SH-SY5Y (cell line): ENCODE measurements around the gene CNTN5.

ENCODE experiments used
- GATA2 ChIP-seq: IDR thresholded peaks from 2 replicates; pipeline ENCODE4 v1.6.1; 2011; ENCODE audit warnings: mild to moderate bottlenecking, low read depth, low read length
- GATA3 ChIP-seq: IDR thresholded peaks from 2 replicates; pipeline ENCODE4 v1.6.1; 2011; ENCODE audit warnings: low read depth, mild to moderate bottlenecking, low read length, moderate library complexity

The CNTN5 gene

DNA sequence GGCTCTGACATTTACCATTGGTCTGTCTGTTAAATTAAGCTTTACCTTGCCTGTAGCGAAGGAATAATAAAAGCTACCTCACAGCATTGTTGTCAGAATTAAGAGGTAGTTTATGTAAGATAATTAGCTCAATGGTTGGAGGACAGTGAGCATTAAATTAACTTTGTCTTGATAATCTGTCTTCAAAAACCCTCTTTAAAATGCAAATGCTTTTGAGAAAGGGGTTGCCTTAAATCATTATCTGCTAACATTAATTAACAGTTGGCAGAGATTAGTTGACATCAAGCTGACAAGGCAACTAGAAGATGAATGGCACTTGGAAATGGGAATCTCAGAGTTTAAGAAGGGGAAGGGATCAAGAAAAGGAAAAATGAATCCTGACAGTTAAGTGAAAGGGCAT is 905.2 kb downstream of the CNTN5 start:
- TF ChIP-seq GATA2 (no peak), GATA3 (no peak)

DNA sequence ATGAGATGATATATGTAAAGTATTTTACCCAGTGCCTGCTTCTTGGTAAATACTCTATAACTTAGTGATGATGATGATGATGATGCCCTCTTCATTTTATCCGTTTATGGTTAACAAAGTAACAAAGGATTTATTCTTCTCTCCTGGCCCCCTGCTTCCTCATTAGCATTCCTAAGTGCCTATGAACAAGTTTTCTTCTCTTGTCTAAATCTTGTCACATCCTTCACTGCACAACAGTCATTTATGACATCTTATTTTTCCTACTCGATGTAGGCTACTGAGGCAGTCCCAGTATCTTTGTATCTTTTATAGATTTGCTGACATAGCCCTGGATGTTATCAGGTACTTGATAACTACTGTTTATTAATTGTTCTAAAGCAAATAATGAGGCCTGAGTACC is 911.9 kb downstream of the CNTN5 start:
- TF ChIP-seq GATA3 (no peak), GATA2 (no peak)

DNA sequence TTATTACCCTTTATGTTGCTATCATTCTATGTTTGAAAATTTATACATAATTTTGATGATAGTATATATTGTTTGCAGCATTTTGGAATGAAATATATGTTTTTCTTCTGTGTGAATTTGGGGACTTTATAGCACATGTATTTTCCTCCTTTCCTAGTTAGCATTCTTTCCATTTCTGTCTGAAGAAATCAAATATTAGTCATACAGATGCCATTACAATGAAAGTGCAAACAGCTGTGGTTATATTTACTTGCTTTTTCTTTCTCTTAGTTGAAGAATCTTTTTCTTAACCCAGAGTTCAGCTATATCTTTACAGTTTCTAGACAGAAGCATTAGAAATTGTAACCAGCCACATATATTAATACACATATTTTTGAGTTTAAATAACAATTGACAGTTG is 913.3 kb downstream of the CNTN5 start:
- TF ChIP-seq GATA2: no peak

DNA sequence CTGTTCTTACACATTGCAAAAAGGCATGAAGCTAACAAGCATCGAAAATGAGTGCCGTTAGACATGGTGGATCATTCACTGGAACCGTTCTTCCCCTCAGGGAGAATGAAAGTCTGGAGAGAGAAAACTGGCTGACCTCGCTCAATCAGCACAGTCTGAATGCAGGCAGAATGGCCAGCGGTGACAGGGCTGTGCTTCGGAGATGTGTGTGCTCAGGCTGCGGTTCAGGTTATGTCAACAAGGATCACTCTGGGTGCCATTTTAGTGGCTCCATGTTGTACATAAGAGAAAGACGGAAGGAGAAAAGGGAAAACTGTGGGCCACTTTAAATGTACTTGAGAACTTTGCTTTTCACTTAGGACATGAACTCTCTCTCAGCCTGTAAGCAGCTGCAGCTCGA is 916.6 kb downstream of the CNTN5 start:
- TF ChIP-seq GATA3 (no peak), GATA2 (no peak)

DNA sequence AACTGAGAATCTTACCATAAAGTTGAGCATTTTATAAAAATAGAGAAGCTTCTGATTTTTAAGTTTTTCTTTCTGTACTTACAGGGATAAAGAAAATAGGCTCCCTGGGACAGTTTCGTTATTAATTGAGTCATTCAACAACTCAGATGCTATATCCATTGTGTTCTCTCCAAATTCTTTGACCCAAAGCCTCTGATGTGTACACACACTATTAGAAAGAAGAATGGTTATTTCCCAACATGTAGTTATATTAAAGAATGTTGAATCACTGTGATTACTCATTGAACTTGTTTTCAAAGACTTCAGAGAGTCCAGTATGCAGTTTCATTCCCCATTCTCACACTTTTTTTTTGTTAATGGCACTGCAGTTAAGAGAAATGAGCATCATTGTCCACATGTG is 932.1 kb downstream of the CNTN5 start:
- TF ChIP-seq GATA3: no peak
- no peak for TF ChIP-seq GATA2

DNA sequence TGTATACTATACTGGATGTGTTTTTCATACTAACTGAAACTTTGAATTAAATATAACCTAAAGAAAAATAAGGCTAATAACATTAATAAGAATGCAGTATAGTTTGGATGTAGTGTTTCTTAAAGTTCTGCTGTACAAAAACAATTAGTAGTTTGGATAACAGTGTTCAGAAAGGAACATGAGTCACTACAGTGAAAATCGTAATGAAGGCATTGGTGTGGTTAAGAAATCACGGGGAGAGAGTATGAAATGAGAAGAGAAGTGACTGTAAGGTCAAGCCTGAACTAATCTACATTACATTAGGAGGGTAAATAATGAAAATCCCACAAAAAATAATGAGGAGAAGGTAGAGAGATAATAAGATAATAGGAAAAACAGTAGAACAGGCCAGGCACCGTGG is 939.8 kb downstream of the CNTN5 start:
- TF ChIP-seq GATA3: no peak
- no peak for TF ChIP-seq GATA2

DNA sequence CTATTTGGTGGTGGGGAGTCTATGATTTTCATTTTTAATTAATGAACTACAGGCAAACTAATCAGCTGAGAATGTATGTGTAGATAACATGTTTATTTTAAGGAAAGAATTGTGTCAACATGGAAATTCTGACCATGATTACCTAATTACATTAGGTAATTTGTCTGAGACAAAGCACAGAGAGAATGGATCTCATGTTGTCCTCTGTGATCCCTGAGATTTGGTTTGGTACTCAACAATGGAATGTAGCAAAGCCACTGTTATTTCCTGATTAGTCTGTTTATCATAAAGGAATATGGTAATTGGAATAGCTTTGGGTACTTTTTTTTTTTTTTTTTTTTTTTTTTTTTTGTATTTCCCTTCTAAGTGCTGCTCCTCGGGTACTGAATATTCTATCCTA is 947.6 kb downstream of the CNTN5 start:
- no peak for TF ChIP-seq GATA3
- no peak for TF ChIP-seq GATA2

DNA sequence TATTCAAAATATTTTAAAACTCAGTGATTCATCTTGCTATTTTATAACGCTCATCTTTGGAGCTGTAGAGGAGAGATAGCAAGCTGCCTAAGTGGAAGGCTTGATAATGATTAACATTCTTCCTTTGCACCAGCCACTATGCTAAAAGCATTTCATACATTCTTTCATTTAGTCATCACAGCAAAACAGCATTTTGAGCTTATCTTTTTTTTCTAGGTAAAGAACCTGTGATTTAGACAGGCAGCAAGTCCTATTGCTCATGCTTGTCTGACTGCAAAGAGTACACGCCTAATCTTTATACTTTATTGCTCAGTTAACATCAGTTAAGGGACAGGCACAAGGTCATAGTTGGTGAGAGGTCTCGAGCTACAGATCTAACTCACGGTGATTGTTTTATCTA is 953.2 kb downstream of the CNTN5 start:
- no peak for TF ChIP-seq GATA2
- TF ChIP-seq GATA3: no peak

DNA sequence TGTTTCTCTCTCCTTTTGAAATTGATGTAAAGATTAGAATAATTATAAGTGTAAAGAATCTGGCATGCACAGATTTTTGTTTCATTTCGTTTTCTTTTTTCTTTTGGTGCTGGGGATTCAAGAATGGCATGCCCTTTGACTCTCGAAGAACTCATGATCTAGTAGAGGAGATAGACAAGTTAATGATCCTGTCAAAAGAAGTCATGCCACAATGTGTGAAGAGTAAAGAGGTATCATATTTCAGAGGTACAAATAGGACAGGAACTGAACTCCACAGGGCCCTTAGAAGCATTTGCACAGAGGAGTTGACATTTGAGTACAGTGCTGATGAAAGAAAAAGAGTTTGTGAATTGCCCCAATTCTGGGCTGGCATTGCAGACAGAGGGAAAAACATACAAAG is 958.3 kb downstream of the CNTN5 start:
- TF ChIP-seq GATA2 (no peak), GATA3 (no peak)

DNA sequence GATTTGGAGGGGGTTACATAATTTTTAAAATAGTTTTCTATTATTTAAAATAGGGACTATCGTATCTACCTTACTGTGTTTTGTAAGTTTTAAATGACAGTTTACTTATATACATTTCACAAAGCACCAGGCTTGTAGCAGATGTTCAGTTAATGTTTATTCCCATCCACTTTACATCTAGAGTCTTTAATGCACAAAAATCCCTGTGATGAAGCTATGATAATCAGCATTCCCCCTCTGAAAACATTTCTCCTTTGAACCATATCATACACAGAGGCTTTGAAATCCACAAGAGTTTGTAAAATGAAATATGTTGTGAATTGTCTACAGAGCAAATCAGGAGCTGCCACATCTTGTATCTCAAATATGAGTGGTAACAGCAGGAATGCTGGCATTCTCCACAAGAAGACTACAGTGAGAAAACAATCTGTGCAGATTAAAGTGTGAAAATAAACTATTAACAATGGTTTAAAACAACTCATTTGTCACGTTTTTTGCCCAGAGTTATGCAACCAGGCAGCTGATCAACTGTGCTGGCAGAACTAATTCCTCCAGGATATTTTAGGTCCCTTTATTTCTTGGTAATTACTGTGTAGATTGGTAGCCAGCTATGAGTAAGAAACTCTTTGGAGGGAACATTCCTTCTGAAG is 967.2 kb downstream of the CNTN5 start:
- TF ChIP-seq GATA3 (no peak), GATA2 (no peak)

DNA sequence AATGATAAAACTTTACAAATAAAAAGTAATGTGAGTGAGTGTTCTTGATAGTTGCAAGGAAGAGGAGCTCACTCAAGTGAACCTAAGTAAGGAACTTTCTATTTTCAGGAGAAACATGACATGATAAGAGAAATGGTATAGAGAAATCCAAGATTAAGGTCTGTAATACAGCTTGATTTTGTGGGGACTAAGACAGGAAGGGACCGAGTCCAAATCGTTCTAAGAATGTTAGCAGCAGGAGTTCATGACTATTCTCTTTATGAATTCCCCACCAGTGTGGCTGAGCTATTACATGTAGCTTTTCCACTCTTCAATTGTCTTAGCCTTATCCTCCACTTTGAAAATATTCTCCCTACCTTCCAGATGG is 967.7 kb downstream of the CNTN5 start:
- TF ChIP-seq GATA3: no peak
- no peak for TF ChIP-seq GATA2

DNA sequence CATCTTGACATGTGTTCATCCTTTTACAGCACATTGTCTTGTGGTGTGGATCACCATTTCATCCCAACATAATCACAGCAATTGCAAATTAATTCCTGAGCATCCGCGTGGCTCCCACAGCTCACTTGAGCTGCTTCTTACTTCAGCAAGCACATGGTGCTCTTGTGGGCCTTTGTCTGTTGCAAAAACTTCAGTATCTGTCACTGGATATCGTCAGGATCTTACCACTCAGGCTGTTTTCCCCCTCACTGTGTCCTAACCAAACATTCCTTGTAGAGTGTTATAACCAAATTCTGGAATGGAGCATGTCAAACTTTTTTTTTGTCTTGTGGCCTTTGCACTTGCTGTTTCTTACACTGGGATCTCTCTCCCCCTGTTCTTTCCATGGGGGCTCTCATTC is 983.2 kb downstream of the CNTN5 start:
- TF ChIP-seq GATA2 (no peak), GATA3 (no peak)

DNA sequence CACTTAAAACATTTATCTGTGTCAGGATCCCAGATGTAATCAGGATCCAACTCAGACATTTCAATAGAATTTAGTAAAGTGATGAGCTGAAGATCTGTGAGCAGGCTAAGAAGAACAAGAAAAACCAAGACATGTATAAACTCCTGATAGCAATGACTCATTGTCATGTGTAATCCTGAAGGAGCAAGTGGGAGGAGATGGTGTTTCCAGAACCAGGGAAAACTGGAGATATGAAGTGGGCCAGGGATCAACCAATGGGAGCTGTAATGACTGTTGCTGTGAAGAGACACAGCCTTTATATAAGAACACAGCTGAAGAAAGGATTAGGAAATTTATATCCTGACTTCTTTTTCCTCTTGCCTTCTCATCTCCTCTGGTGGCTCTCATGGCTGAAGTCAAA is 983.8 kb downstream of the CNTN5 start:
- no peak for TF ChIP-seq GATA2
- TF ChIP-seq GATA3: no peak

DNA sequence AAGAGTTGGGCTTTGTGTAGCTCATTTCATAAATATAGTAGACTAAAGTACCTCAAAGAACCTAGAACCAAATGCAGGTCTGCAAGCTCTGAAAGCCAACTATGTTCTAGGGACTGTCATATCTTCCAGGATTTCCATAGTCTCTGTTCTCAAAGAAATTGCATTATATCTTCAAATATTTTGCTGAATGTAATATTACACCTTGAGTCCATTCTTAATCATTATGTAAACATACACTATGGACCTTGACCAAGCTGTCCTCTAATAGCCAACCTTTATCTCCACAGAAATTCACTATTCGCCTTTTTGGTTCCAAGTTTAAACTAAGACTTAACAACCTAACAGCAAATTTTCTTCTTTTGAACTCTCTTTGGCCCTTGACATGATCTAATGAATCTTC is 987.7 kb downstream of the CNTN5 start:
- TF ChIP-seq GATA3 (no peak), GATA2 (no peak)

DNA sequence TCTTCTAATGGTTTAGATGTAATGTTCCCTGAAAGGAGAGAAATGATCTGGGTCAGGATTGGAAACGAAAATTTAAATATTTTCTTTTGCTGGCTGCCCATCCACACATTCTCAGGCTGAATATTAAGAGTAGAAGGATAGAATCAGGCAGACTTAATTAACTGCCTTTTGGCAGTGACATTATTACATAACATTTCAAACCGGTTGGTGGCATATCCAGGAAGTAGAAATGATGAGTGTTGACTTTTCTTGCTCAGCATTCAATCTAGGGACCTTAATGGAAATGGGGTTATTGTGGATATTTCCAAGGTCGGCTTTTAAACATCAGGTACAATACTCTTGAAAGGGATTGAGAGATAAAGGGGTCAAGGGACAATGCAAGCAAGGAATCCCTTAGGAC is 989.0 kb downstream of the CNTN5 start:
- TF ChIP-seq GATA2: no peak

DNA sequence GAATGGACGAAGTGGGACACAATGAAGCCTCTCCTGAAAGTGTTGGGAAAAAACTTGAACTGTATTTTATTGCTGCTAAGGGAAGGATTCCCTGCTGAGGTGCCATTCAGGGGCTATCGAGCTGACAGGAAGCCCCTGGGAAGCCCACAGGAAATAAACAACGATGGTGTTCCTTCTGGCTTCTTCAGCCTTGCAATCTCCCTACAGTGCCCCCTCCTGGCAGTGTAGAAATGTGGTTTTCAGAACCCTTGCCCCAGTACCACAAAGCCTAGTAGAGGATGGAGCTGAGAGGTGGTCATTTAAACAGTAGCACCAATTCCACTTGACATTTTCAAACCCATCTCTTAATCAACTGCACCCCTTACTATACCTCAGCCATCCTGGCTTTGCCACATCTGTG is 989.6 kb downstream of the CNTN5 start:
- TF ChIP-seq GATA2 (no peak), GATA3 (no peak)
